ENCODE results near the gene HES7.
"Not testable (repeated sequence)": the region's sequence is repeated elsewhere in the genome, so short reads cannot be mapped to it uniquely, and the experiment has no call there.

The HES7 gene

GRCh38 chr17:8116776-8117175 lies 7.1 kb downstream of the HES7 start:
- no peaks in the 10 kb centered on the region for H3K9me3 ChIP-seq
- H3K27ac ChIP-seq: no peak overlapping the region
- peaks cover 45 to 48% of the 10 kb centered on the region in 2 experiments for H3K4me1 ChIP-seq (ENCODE audit: control insufficient read depth in 1 of 2, insufficient read depth in 1 of 2, low read depth in 1 of 2, low read length in 1 of 2)
- no peak overlapping the region for H3K4me3 ChIP-seq (ENCODE audit: low read depth in 1 of 2, low read length in 1 of 2)
- H3K36me3 ChIP-seq: no peaks in the 10 kb centered on the region
- TF ChIP-seq CTCF (IDR thresholded peaks at IDR 0.05): no peak
- H3K27me3 ChIP-seq: peaks cover 100% of the 10 kb centered on the region

- H3K4me3 ChIP-seq (ENCODE audit: low read depth in 1 of 2, low read length in 1 of 2): no peak overlapping the region
- H3K27me3 ChIP-seq: peaks cover 93% of the 10 kb centered on the region
- no peak for TF ChIP-seq CTCF (IDR thresholded peaks at IDR 0.05)
- H3K4me1 ChIP-seq (ENCODE audit: control insufficient read depth in 1 of 2, insufficient read depth in 1 of 2, low read depth in 1 of 2, low read length in 1 of 2): peaks cover 5 to 8% of the 10 kb centered on the region in 2 experiments
- H3K9me3 ChIP-seq: no peaks in the 10 kb centered on the region
- no peak overlapping the region for H3K27ac ChIP-seq
- H3K36me3 ChIP-seq: no peaks in the 10 kb centered on the region
Measured at GRCh38 chr17:8110907-8111306, 13.0 kb downstream of the HES7 start.

- TF ChIP-seq CTCF (IDR thresholded peaks at IDR 0.05): no peak
- no peaks in the 10 kb centered on the region for H3K36me3 ChIP-seq
- no peak overlapping the region for H3K27ac ChIP-seq
- no peaks in the 10 kb centered on the region for H3K9me3 ChIP-seq
- H3K4me3 ChIP-seq (ENCODE audit: low read depth in 1 of 2, low read length in 1 of 2): peak overlapping the region in 1 of 2 experiments; percentile 38
- peaks cover 89% of the 10 kb centered on the region for H3K27me3 ChIP-seq
- peaks cover 5 to 8% of the 10 kb centered on the region in 2 experiments for H3K4me1 ChIP-seq (ENCODE audit: control insufficient read depth in 1 of 2, insufficient read depth in 1 of 2, low read depth in 1 of 2, low read length in 1 of 2)
Measured at GRCh38 chr17:8110456-8110804, 13.5 kb downstream of the HES7 start.

GRCh38 chr17:8109661-8110455 lies 14.0 kb downstream of the HES7 start:
- peak; percentile 69 for TF ChIP-seq CTCF (IDR thresholded peaks at IDR 0.05)
- no peaks in the 10 kb centered on the region for H3K36me3 ChIP-seq
- H3K27me3 ChIP-seq: peaks cover 89% of the 10 kb centered on the region
- H3K27ac ChIP-seq: no peak overlapping the region
- H3K4me3 ChIP-seq (ENCODE audit: low read depth in 1 of 2, low read length in 1 of 2): peak overlapping the region; percentile 12 to 38
- H3K4me1 ChIP-seq (ENCODE audit: control insufficient read depth in 1 of 2, insufficient read depth in 1 of 2, low read depth in 1 of 2, low read length in 1 of 2): peaks cover 5 to 8% of the 10 kb centered on the region in 2 experiments
- H3K9me3 ChIP-seq: no peaks in the 10 kb centered on the region

GRCh38 chr17:8108972-8109660 lies 14.8 kb downstream of the HES7 start:
- Histone ChIP-seq H3K27ac (no peak overlapping the region), H3K4me3 (ENCODE audit: low read depth in 1 of 2, low read length in 1 of 2) (no peak overlapping the region), H3K4me1 (ENCODE audit: control insufficient read depth in 1 of 2, insufficient read depth in 1 of 2, low read depth in 1 of 2, low read length in 1 of 2) (peaks cover 5 to 8% of the 10 kb centered on the region in 2 experiments), H3K9me3 (no peaks in the 10 kb centered on the region), H3K27me3 (peaks cover 89% of the 10 kb centered on the region), H3K36me3 (no peaks in the 10 kb centered on the region)
- TF ChIP-seq CTCF (IDR thresholded peaks at IDR 0.05): no peak

- not testable (repeated sequence) for H3K36me3 ChIP-seq; H3K27ac ChIP-seq; H3K4me1 ChIP-seq (ENCODE audit: control insufficient read depth in 1 of 2, insufficient read depth in 1 of 2, low read depth in 1 of 2, low read length in 1 of 2); H3K4me3 ChIP-seq (ENCODE audit: low read depth in 1 of 2, low read length in 1 of 2); H3K9me3 ChIP-seq
- peaks cover 67% of the 10 kb centered on the region for H3K27me3 ChIP-seq
Measured at GRCh38 chr17:8106980-8107379, 16.9 kb downstream of the HES7 start.
